IMR-90 (cell line): Measurements from ENCODE around the gene SLC28A3.

Source experiments
- BHLHE40 ChIP-seq: fragments of 150-350 bp; IDR thresholded peaks from 2 replicates; pipeline ENCODE4 v1.6.1; 2016; ENCODE audit warnings: mild to moderate bottlenecking, low read depth, low read length
- CEBPB ChIP-seq: IDR thresholded peaks from 2 replicates; pipeline ENCODE4 v1.6.1; 2012; ENCODE audit warnings: low read depth, low read length, improper control_type of control experiment
- CHD1 ChIP-seq: IDR thresholded peaks from 2 replicates; pipeline ENCODE4 v1.6.1; 2012; ENCODE audit warnings: low read depth, low read length, improper control_type of control experiment
- FOS ChIP-seq: fragments of 150-350 bp; IDR thresholded peaks from 2 replicates; pipeline ENCODE4 v1.6.1; 2016; ENCODE audit warnings: low read depth, low read length
- MAFK ChIP-seq: IDR thresholded peaks from 2 replicates; pipeline ENCODE4 v1.6.1; 2012; ENCODE audit warnings: low read depth, low read length, improper control_type of control experiment
- MXI1 ChIP-seq: IDR thresholded peaks from 2 replicates; pipeline ENCODE4 v1.6.1; 2012; ENCODE audit warnings: low read depth, mild to moderate bottlenecking, low read length, moderate library complexity, borderline replicate concordance
- POLR2A ChIP-seq: IDR thresholded peaks from 2 replicates; pipeline ENCODE4 v1.6.1; 2012; ENCODE audit warnings: mild to moderate bottlenecking, low read depth, low read length
- RAD21 ChIP-seq: IDR thresholded peaks from 2 replicates; pipeline ENCODE4 v1.6.1; 2012; ENCODE audit warnings: low read length, improper control_type of control experiment
- RFX5 ChIP-seq: IDR thresholded peaks from 2 replicates; pipeline ENCODE4 v1.8.0; 2012; ENCODE audit warnings: low read depth, mild to moderate bottlenecking, low read length, moderate library complexity
- SMC3 ChIP-seq: fragments of 150-350 bp; IDR thresholded peaks from 2 replicates; pipeline ENCODE4 v1.6.1; 2016; ENCODE audit warnings: low read depth, mild to moderate bottlenecking, antibody characterized with exemption, low read length, moderate library complexity
- TF ChIP-seq, protein P1 (sequence below): conservative IDR thresholded peaks from 2 replicates; pipeline ENCODE4 v1.5.1; 2012; ENCODE audit warnings: mild to moderate bottlenecking, low read depth, low read length, improper control_type of control experiment
- TF ChIP-seq, protein P2 (sequence below): fragments of 150-350 bp; IDR thresholded peaks from 2 replicates; pipeline ENCODE4 v1.6.1; 2016; ENCODE audit warnings: low read depth, mild to moderate bottlenecking, low read length, moderate library complexity, borderline replicate concordance
- TF ChIP-seq, protein P3 (sequence below): fragments of 150-350 bp; IDR thresholded peaks from 2 replicates; pipeline ENCODE4 v1.6.1; 2017; ENCODE audit warnings: mild to moderate bottlenecking, antibody characterized with exemption, low read length, low read depth

DNA sequence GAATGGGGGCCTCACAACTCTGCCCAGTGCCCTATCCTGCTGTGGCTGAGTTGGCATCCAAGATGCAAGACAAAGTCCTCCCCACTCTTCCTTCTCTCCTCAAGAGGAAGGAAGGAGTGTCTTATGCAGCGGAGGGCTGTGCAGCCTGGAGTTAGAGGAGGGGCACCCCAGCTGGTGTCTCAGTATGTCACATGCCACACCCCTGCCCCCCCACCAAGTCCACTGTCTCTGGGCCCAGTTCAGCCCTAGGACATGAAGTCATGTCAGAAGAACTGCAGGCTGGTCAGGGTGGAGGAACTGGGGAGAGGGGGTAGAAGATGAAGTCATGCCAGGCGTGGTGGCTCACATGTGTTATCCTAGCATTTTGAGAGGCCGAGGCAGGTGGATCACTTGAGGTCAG is 28.0 kb upstream of the SLC28A3 start:
- TF ChIP-seq FOS = no peak
- TF ChIP-seq, protein P1, sequence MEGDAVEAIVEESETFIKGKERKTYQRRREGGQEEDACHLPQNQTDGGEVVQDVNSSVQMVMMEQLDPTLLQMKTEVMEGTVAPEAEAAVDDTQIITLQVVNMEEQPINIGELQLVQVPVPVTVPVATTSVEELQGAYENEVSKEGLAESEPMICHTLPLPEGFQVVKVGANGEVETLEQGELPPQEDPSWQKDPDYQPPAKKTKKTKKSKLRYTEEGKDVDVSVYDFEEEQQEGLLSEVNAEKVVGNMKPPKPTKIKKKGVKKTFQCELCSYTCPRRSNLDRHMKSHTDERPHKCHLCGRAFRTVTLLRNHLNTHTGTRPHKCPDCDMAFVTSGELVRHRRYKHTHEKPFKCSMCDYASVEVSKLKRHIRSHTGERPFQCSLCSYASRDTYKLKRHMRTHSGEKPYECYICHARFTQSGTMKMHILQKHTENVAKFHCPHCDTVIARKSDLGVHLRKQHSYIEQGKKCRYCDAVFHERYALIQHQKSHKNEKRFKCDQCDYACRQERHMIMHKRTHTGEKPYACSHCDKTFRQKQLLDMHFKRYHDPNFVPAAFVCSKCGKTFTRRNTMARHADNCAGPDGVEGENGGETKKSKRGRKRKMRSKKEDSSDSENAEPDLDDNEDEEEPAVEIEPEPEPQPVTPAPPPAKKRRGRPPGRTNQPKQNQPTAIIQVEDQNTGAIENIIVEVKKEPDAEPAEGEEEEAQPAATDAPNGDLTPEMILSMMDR = no peak
- no peak for TF ChIP-seq POLR2A
- TF ChIP-seq, protein P2, sequence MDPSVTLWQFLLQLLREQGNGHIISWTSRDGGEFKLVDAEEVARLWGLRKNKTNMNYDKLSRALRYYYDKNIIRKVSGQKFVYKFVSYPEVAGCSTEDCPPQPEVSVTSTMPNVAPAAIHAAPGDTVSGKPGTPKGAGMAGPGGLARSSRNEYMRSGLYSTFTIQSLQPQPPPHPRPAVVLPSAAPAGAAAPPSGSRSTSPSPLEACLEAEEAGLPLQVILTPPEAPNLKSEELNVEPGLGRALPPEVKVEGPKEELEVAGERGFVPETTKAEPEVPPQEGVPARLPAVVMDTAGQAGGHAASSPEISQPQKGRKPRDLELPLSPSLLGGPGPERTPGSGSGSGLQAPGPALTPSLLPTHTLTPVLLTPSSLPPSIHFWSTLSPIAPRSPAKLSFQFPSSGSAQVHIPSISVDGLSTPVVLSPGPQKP = no peak
- no peak for TF ChIP-seq RFX5
- TF ChIP-seq CHD1 = no peak
- no peak for TF ChIP-seq RAD21
- TF ChIP-seq SMC3 = no peak
- TF ChIP-seq MXI1 = no peak
- TF ChIP-seq, protein P3, sequence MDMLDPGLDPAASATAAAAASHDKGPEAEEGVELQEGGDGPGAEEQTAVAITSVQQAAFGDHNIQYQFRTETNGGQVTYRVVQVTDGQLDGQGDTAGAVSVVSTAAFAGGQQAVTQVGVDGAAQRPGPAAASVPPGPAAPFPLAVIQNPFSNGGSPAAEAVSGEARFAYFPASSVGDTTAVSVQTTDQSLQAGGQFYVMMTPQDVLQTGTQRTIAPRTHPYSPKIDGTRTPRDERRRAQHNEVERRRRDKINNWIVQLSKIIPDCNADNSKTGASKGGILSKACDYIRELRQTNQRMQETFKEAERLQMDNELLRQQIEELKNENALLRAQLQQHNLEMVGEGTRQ = no peak
- TF ChIP-seq CEBPB = no peak
- no peak for TF ChIP-seq MAFK
- TF ChIP-seq BHLHE40 = no peak
